ENCODE measurements around the gene SLC39A11. TPM values are rescaled to one million over a fixed set of nuclear protein-coding genes. Genes with fewer than 3 reads are reported as not detected.

Gene SLC39A11
- total and polyA plus RNA-seq, 2 experiments from 2014 or later = 11.7 to 16.4 TPM

GRCh38 chr17:72691586-72691985 lies 400.9 kb downstream of the SLC39A11 start:
- WGBS, 2 experiments (ENCODE audit: low coverage in 1 of 2, low lambda C conversion rate in 2 of 2, missing lambda C conversion rate in 2 of 2) = 2 to 5% methylated on average over 4 of the region's 4 CpGs
- DNase-seq = peak; percentile 84
- no peaks in the 10 kb centered on the region for H3K9me3 ChIP-seq (ENCODE audit: low read depth)
- TF ChIP-seq EZH2 (IDR thresholded peaks at IDR 0.05; ENCODE audit: insufficient read depth, poor library complexity, severe bottlenecking) (no peak), EZH2phosphoT487 (IDR thresholded peaks at IDR 0.05; ENCODE audit: insufficient read depth, low read depth) (no peak)
- H3K9ac ChIP-seq = no peak overlapping the region
- peaks cover 18% of the 10 kb centered on the region for H3F3A ChIP-seq (ENCODE audit: insufficient read depth)
- no peak overlapping the region for H2AFZ ChIP-seq
- H3K4me3 ChIP-seq = no peak overlapping the region
- H3K79me2 ChIP-seq (ENCODE audit: insufficient read depth) = no peaks in the 10 kb centered on the region
- no peaks in the 10 kb centered on the region for H3K9me2 ChIP-seq (ENCODE audit: insufficient read depth)
- H3K36me3 ChIP-seq (ENCODE audit: low read depth) = no peaks in the 10 kb centered on the region
- H3K27me3 ChIP-seq (replicated peaks; ENCODE audit: insufficient read depth) = no peaks in the 10 kb centered on the region
- in situ Hi-C loops (cut with MboI) = no loop called here
- H4K20me1 ChIP-seq (ENCODE audit: insufficient read depth) = no peaks in the 10 kb centered on the region
- H3K4me1 ChIP-seq (ENCODE audit: insufficient read depth) = peaks cover 15% of the 10 kb centered on the region
- H3K4me2 ChIP-seq (ENCODE audit: unreplicated experiment) = peak overlapping the region; percentile 20
- H3K27ac ChIP-seq = peak overlapping the region; percentile 52

GRCh38 chr17:72691017-72691416 lies 401.5 kb downstream of the SLC39A11 start:
- Histone ChIP-seq H3K4me3 (no peak overlapping the region), H3K4me1 (ENCODE audit: insufficient read depth) (peaks cover 15% of the 10 kb centered on the region), H3K9me2 (ENCODE audit: insufficient read depth) (no peaks in the 10 kb centered on the region), H3K79me2 (ENCODE audit: insufficient read depth) (no peaks in the 10 kb centered on the region), H3K27ac (peak overlapping the region; percentile 52), H3K4me2 (ENCODE audit: unreplicated experiment) (peak overlapping the region; percentile 20), H3F3A (ENCODE audit: insufficient read depth) (peaks cover 18% of the 10 kb centered on the region), H3K27me3 (replicated peaks; ENCODE audit: insufficient read depth) (no peaks in the 10 kb centered on the region), H2AFZ (no peak overlapping the region), H3K36me3 (ENCODE audit: low read depth) (no peaks in the 10 kb centered on the region), H4K20me1 (ENCODE audit: insufficient read depth) (no peaks in the 10 kb centered on the region), H3K9me3 (ENCODE audit: low read depth) (no peaks in the 10 kb centered on the region), H3K9ac (no peak overlapping the region)
- in situ Hi-C loops (cut with MboI) = no loop called here
- DNase-seq = peak; percentile 38
- no peak for TF ChIP-seq EZH2phosphoT487 (IDR thresholded peaks at IDR 0.05; ENCODE audit: insufficient read depth, low read depth)
- no peak for TF ChIP-seq EZH2 (IDR thresholded peaks at IDR 0.05; ENCODE audit: insufficient read depth, poor library complexity, severe bottlenecking)
- WGBS, 2 experiments (ENCODE audit: low coverage in 1 of 2, low lambda C conversion rate in 2 of 2, missing lambda C conversion rate in 2 of 2) = 88 to 91% methylated on average over 3 of the region's 3 CpGs

GRCh38 chr17:72687886-72688285 lies 404.6 kb downstream of the SLC39A11 start:
- Histone ChIP-seq H3K4me2 (ENCODE audit: unreplicated experiment) (no peak overlapping the region), H3K79me2 (ENCODE audit: insufficient read depth) (no peaks in the 10 kb centered on the region), H3K36me3 (ENCODE audit: low read depth) (no peaks in the 10 kb centered on the region), H3K27ac (no peak overlapping the region), H3K9ac (no peak overlapping the region), H3K4me3 (no peak overlapping the region), H3F3A (ENCODE audit: insufficient read depth) (peaks cover 30% of the 10 kb centered on the region), H2AFZ (no peak overlapping the region), H3K27me3 (replicated peaks; ENCODE audit: insufficient read depth) (no peaks in the 10 kb centered on the region), H3K4me1 (ENCODE audit: insufficient read depth) (peaks cover 34% of the 10 kb centered on the region), H4K20me1 (ENCODE audit: insufficient read depth) (no peaks in the 10 kb centered on the region), H3K9me2 (ENCODE audit: insufficient read depth) (no peaks in the 10 kb centered on the region), H3K9me3 (ENCODE audit: low read depth) (no peaks in the 10 kb centered on the region)
- 86 to 88% methylated on average over 7 of the region's 7 CpGs for WGBS, 2 experiments (ENCODE audit: low coverage in 1 of 2, low lambda C conversion rate in 2 of 2, missing lambda C conversion rate in 2 of 2)
- in situ Hi-C loops (cut with MboI) = no loop called here
- TF ChIP-seq EZH2phosphoT487 (IDR thresholded peaks at IDR 0.05; ENCODE audit: insufficient read depth, low read depth) = no peak
- no peak for TF ChIP-seq EZH2 (IDR thresholded peaks at IDR 0.05; ENCODE audit: insufficient read depth, poor library complexity, severe bottlenecking)
- no peak for DNase-seq

DNA sequence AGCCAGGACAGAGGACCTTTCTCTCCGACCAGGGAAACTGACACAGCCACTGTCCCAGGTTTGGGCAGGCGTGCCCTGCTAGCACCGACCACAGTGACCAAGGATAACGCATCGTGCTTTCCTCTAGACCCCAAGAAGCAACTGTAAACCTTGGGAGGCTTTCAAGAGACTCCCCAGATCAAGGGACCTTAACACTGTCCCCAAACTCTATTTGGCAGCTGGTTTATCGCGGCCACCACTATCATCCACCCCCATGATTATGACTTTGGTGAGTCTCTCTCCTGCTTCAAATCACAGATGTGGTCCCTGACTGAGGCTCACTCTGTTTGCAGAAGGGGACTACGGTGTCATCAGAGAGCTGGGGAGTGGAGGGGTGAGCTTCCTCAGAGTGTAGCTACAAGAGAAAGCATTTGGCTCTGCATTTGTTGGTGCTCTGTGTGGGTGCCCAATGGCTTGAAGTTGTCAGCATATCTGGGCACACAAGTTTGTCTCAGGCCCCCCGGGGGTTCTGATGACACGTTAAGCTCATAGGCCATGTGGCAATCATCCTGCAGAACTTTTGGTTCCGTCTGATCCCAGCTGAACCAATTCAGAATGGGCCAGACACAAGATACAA lies 408.0 kb downstream of the SLC39A11 start:
- H3K4me1 ChIP-seq (ENCODE audit: insufficient read depth) = peaks cover 31% of the 10 kb centered on the region
- WGBS, 2 experiments (ENCODE audit: low coverage in 1 of 2, low lambda C conversion rate in 2 of 2, missing lambda C conversion rate in 2 of 2) = 88 to 89% methylated on average over 11 of the region's 11 CpGs

More for the DNA sequence above, 408.0 kb downstream of the SLC39A11 start:
- H3K9ac ChIP-seq = peak overlapping the region; percentile 5; the same call in 1 of the 2 replicates
- in situ Hi-C loops (cut with MboI) = no loop called here
- DNase-seq = no peak
- no peaks in the 10 kb centered on the region for H3K27me3 ChIP-seq (replicated peaks; ENCODE audit: insufficient read depth)
- no peak overlapping the region for H3K4me3 ChIP-seq
- no peak overlapping the region for H2AFZ ChIP-seq
- peaks cover 22% of the 10 kb centered on the region for H3F3A ChIP-seq (ENCODE audit: insufficient read depth)
- no peaks in the 10 kb centered on the region for H4K20me1 ChIP-seq (ENCODE audit: insufficient read depth)
- TF ChIP-seq EZH2 (IDR thresholded peaks at IDR 0.05; ENCODE audit: insufficient read depth, poor library complexity, severe bottlenecking) (no peak), EZH2phosphoT487 (IDR thresholded peaks at IDR 0.05; ENCODE audit: insufficient read depth, low read depth) (no peak)
- H3K36me3 ChIP-seq (ENCODE audit: low read depth) = no peaks in the 10 kb centered on the region
- peak overlapping the region; percentile 43 for H3K4me2 ChIP-seq (ENCODE audit: unreplicated experiment)
- H3K9me3 ChIP-seq (ENCODE audit: low read depth) = no peaks in the 10 kb centered on the region
- H3K27ac ChIP-seq = peak overlapping the region; percentile 55
- H3K9me2 ChIP-seq (ENCODE audit: insufficient read depth) = no peaks in the 10 kb centered on the region
- H3K79me2 ChIP-seq (ENCODE audit: insufficient read depth) = no peaks in the 10 kb centered on the region

Data from GM23248 (cell line).